SKM-1 treated with dmso at 0.1 percent for 144 hours (cell line): ENCODE results near the gene CLPTM1.
"Not testable (repeated sequence)": the region's sequence is repeated elsewhere in the genome, so short reads cannot be mapped to it uniquely, and the experiment has no call there.

Experiments
- DNase-seq: peaks from one replicate; lab custom pipeline; 2025; ENCODE audit not compliant: unreplicated experiment; lab: John Stamatoyannopoulos, UW

Gene CLPTM1

DNA sequence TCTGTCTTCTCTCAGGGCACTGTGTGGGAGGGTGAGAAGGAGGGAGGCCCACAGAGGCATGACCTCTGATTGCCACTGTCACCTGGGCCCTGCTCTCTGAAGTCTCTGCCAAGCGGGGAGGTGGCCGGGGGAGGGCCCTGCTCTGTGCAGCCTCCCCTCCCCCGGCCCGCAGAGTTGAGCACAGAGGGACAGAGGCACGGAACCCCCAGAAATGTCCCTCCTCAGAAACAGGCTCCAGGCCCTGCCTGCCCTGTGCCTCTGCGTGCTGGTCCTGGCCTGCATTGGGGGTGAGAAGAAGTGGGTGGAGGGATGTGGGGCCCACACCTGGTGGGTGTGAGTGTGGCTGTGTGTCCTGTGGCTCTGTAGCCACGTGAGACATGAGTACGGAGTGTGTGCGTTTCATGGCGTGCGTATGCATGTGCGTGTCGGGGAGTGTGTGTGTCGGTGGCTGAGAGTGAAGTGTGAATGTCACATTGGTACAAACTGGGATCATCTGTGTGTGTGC lies 13.1 kb upstream of the CLPTM1 start, which contains the start of gene APOC4:
Gene APOC4, plus strand, starts transcription at position 171 of the 505 bp plus-strand sequence. Its CDS starts 41 bp downstream, at position 212.
- DNase-seq: no peak

DNA sequence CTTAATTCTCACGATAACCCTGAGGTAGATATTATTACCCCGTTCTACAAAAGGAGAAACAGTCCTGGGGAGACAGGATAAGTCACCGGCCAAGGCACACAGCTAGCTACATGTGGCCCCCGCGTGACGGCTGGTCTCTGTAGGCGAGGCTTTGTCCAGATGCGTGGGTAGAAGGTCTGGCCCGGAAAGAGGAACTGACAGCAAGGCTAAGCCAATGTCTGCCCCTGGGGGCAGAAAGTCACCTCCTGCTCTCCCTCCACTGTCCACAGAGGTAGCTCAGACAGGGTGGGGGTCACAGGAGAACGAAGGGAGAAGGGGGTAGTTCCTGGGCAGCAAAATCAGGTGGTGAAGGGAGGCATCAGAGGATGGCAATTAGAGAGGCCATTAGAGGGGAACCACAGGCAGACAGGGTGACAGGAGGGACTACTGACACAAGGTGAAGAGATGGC lies 11.4 kb upstream of the CLPTM1 start:
- peak; percentile 34 for DNase-seq

DNA sequence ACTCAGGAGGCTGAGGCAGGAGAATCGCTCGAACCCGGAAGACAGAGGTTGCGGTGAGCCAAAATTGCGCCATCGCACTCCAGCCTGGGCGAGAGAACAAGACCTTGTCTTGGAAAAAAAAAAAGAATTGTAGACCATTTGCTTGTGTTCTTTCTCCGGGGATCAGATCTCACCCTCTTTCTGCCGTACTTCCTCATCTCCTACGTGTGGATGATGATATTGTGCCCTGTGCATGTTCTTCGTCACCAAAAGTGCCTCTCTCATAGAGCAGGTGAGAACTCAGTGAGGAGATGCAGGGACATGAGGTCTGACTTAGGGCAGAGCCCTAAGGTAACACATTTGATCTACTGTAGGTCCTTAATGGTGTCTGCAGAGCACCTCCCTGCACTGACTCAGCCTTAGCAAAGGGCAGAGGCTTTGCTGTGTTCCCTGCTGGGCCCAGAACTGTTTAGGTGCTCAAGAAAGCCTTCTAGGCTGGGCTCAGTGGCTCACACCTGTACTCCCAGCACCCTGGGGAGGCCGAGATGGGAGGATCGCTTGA lies 8.1 kb upstream of the CLPTM1 start:
- no peak for DNase-seq

DNA sequence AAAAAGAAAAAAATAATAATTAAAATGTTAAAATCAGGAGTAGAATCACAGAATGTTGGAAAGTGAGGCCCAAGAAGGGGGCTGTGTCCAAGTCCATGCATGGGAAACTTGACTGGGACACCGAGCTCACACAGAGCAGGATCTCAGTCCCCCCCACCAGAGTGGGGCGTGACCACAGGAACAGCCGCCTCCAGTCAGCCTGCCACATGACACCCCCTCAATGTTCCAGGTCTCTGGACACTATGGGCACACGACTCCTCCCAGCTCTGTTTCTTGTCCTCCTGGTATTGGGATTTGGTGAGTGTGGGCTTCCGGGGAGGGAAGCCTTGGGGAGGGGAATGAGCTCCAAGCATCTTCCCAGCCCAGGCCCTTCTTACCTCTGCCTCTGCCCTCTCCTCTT lies 6.9 kb upstream of the CLPTM1 start:
- DNase-seq: no peak

DNA sequence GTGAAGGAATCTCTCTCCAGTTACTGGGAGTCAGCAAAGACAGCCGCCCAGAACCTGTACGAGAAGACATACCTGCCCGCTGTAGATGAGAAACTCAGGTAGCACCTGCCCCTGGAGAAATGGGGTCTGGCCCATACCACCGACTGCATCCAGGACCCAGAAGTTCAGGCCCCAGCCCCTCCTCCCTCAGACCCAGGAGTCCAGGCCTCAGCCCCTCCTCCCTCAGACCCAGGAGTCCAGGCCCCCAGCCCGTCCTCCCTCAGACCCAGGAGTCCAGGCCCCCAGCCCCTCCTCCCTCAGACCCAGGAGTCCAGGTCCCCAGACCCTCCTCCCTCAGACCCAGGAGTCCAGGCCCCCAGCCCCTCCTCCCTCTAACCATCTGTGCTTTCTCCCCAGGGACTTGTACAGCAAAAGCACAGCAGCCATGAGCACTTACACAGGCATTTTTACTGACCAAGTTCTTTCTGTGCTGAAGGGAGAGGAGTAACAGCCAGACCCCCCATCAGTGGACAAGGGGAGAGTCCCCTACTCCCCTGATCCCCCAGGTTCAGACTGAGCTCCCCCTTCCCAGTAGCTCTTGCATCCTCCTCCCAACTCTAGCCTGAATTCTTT lies 6.3 kb upstream of the CLPTM1 start:
- DNase-seq: no peak

DNA sequence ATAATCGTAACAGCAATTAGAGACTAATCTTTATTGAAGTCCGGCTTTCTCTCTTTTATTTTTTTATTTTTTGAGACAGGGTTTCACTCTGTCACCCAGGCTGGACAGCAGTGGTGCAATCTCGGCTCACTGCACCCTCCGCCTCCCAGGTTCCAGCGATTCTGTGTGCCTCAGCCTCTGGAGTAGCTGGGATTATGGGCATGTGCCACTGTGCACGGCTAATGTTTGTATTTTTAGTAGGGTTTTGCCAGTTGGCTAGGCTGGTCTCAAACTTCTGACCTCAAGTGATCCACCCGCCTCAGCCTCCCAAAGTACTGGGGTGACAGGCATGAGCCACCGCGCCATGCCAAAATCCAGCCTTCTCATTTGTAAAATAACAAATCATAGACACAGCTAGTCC lies 5.6 kb upstream of the CLPTM1 start:
- no peak for DNase-seq

DNA sequence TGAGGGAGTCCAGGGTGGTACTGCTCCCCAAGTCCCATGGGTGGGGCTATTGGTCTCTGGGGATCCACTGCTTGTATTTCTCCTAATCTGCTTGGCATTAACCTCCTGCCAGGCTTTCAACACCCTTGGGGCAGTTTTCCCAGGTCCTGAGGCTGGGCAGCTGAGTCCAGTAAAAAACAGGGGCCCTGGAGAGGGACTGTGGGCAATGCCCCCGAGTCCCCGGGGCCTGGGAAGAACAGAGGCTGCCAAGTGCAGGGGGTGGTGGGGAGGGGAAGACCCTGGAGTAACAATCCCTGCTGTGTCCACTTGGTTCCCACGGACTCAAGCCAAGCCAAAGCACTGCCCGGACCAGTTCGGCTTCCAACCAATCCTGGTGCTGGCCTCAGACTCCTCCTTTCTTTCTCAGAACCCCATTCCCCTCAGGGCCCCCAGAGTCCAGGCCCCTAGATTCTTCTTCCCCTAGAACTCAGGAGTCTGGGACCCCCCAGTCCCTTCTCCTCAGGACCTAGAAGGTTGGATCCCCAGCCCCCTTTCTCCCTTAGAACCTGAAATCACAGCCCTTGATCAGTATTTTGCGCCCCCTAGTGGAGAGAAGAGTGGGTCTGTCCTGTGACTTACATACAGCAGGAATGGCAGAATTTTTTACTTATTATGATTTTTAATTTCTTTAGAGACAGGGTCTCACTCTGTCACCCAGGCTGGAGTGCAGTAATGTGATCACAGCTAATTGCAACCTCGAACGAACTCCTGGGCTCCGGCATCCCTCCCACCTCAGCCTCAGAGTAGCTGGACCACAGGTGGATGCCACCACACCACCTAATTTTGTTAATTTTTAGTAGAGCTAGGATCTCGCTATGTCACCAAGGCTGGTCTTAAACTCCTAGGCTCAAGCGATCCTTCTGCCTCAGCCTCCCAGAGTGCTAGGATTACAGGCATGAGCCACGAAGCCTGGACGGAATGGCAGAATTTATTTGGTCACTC lies 3.7 kb upstream of the CLPTM1 start:
- DNase-seq: peak; percentile 33

DNA sequence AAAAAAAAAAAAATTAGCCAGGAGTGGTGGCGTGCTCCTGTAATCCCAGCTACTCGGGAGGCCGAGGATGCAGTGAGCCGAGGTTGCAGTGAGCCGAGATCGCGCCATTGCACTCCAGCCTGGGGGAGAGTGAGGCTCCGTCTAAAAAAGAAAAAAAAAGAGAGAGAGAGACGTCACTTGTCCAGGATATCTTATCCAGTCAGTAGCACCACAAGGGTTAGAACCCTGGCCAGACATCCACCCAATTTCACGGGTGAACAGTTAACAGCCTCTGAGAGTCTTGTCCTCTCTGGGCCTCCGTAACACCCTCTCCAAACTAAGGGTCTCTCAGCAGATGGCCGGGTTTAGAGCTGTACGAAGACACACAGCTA lies 917 bp upstream of the CLPTM1 start:
- DNase-seq: no peak

DNA sequence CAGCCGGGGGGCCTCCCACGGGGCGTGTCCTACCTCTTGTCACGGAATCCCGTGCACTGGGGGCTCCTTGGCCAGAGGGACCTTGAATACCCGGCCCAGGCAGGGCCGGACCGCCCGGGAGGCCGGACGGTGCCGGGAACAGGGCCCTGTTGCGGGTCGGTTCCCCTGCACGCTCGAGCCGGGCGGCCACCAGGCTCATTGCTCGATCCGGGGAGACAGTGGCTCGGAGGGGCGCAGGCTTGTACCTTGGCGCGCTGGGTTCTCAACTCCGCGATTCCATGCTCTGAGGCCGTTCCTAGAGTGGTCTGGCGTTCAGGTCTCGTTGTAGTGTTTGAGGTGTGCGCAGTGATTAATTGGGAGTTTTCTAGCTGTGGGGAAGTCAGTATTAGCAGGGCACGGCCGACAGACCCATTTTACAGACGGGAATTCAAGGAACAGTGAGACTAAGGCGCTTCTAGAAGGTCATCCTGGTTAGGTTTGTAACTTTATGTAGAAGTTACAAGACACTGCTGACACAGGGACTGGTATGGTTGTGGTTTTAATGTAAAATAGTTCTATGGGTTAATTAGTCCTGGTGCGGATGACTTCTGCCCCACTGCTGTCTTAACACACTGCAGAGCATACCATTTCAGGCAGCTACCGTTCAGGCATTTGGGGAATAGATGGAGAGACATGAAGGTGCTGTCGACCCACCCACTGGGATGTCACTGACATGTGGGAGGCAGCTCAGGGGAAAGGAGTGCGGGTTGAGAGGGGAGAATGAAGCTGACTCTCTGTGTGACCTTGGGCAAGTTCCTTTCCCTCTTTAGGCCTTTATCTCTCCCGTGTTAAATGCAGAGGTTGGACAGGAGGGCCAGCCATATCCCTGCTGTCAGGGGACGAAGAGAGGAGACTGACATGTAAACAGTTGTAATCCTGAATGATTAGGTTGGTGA lies 592 bp downstream of the CLPTM1 start:
- no peak for DNase-seq

DNA sequence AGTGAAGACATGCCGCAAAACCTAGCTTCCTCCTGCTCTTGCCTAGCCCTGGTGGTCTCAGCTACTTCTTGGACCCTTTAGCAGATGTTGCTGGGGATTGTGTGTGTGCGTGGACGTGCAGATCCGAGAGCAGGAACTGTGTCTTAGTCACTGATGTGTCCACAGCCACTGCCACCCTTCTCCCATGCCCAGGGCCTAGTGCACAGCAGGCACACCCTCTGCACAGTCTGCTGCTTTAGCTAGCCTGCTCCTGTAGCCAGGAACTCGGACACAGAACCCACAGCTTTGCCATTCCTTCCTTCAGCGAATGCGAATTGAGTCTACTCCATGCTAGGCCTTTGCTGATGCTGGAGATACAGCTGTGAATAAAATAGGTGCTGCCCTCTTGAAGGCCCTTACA lies 2.3 kb downstream of the CLPTM1 start:
- no peak for DNase-seq

DNA sequence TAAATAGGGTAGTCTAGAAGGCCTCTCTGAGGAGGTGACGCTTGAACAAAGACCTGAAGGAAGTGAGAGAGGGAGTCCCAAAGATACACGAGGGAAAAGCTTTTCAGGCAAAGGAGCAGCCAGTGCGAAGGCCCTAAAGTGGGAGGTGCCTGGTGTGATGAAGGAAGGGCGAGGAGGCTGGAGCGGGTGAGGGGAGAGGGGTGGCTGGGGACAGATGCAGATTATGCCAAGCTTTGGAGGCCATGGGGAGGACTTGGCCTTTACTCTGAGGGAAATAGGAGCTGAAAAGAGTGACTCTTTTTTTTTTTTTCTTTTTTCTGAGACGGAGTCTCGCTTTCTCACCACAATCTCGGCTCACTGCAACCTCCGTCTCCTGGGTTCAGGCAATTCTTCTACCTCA lies 2.9 kb downstream of the CLPTM1 start:
- no peak for DNase-seq

DNA sequence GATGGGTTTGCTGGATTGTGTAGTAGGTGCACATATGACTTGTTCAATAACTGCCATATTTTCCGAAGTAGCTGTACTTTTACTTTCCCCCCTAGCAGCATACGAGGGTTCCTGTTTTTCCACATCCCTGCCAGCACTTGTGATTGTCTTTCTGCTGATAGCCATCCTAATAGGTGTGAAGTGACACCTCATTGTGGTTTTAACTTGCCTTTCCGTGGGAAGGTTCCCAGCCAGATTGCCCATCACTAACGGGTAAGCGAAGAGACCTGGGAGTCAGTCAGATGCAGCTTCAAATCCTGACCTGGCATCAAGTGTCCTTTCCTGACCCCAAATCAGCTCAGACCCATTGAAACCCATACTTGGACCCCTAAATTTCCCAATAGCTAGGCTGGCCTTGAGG lies 4.5 kb downstream of the CLPTM1 start:
- DNase-seq: no peak

DNA sequence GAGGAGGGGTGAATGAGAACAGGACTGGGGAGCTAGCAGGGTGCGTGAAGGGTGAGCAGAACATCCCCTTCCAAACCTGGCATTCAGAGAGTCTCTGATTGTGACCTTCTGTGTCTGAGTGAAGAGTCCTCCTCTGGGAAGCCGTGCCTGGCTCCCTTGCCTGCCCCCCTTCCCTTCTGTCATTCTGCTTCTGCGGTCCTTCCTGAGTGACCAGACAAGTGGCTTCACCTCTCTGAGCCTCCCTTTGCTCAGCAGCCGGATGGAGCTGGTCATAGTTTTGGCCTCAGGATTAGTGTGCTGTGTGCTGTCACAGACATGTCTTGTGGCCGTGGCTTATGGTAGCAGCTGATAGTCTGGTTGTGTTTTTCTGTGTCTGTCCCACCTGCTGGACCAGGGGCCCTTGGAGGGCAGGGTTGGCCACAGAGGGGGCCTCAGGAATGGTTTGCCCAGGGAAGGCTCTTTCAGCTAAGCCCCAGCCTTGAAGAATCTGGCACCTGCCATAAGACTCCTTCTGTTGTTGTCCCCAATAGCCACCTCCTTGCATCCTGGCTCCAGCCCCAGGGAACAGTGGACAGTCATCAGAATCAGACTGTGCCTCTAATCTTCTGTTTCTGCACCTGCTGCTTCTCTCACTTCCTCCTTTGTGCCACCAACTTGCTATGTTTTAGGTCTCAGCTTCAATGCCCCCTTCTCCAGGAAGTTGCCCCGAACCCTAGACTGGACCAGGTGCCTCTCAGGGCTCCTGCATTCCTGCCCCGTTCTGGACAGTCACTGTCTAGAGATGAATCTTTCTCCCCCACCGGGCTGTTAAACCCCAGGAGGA lies 5.9 kb downstream of the CLPTM1 start:
- no peak for DNase-seq

DNA sequence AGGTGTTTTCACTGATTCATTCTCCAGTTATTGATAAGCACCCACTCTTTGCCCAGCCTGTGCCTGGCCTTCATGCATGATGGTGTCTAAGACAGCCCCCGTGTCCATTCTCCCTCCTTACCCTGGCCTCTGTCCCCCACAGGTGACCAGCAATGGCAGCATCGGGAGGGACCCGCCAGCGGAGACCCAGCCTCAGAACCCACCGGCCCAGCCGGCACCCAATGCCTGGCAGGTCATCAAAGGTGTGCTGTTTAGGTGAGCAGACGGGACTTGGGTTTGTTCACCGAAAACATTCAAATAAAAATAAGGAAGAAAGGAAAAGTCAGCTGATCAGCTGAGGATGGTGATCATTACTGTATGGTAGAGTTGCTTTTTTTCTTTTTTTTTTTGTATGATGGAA lies 6.6 kb downstream of the CLPTM1 start:
- no peak for DNase-seq

DNA sequence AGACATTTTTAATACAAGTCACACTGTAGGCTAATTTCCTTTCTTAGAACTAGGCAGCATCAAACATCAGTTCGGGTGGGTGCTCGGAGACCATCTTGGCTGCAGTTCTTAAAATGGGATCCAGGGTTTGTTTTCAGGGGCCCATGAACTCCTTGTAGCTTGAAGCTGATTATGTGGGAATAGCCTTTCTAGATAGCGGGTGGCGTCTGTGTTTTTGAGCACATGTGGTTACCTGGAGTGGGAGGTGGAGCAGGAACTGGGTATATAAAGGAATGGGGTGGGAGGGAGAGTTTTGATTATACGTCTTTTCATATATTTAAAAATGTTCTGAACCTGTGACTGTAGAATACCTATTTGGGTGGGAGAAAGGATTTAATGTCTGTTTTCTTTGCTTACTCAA lies 12.9 kb downstream of the CLPTM1 start:
- no peak for DNase-seq

DNA sequence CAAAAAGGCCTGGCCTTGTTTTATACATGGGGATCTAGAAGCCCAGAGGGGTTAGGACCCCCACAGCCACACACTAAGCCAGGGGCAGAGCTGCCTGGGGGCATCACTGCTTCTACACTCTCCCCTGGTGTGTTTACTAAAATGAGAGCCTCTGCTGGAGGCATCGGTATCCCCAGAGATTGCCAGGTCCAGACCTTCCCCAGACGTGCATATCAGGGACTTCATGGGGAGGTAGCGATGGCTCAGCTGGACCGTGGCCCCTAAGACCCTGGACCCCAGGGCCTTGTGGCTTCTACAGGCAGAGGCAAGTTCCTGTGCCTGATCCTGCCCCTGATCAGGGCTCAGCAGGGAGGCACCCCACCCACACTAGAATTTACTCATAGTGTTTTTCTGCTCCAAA lies 13.5 kb downstream of the CLPTM1 start:
- DNase-seq: no peak

DNA sequence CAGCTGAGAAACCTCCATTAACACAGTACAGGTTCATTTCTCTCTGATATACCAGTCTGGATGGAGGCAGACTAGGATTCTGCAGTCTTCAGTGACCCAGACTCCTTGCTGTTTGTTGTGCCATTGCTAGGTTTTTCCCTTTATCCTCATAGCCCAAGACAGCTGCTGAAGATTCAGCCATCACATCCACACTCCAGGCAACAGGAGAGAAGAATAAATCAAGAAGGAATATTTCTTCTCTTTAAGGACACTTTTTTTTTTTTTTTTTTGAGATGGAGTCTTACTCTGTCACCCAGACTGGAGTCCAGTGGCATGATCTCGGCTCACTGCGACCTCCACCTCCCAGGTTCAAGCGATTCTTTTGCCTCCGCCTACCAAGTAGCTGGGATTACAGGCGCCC lies 14.3 kb downstream of the CLPTM1 start:
- DNase-seq: no peak

DNA sequence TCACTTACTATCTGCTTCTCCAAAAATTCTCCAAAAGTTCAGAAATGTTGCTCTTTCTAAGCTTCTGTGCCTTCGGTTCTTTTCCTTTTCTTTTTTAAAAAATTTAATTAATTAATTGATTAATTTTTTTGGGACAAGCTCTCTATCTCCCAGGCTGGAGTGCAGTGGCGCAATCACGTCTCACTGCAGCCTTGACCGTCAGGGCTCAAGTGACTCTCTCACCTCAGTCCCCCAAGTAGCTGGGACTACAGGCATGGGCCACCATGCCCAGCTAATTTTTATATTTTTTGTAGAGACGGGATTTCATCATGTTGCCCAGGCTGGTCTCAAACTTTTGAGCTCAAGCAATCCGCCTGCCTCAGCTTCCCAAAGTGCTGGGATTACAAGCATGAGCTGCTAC lies 16.3 kb downstream of the CLPTM1 start:
- DNase-seq: not testable (repeated sequence)

DNA sequence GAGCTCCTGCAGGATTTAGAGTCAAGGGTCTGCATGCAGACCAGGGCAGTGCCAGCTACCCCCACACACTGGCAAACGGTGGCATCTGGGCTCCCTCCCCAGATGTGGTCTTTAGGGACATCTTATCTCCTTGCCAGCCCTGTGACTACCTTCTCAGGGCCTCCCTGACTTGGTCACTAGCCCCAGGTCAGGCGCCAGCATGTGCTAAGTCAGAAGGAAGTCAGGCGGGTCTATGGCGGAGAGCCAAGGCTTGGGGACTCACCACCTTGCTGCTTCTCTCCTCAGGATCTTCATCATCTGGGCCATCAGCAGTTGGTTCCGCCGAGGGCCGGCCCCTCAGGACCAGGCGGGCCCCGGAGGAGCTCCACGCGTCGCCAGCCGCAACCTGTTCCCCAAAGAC lies 17.6 kb downstream of the CLPTM1 start:
- DNase-seq: no peak
